HL-60 (cell line): Measurements from ENCODE around the gene KCNMA1.

Experiments
- SPI1 ChIP-seq: IDR thresholded peaks from 2 replicates; pipeline ENCODE4 v1.6.1; 2012; ENCODE audit warnings: low read depth, mild to moderate bottlenecking, borderline replicate concordance
- TF ChIP-seq, protein P1 (sequence below): IDR thresholded peaks from one replicate; pipeline ENCODE4 v1.5.1; 2011; ENCODE audit warnings: low read length, control low read depth, inconsistent platforms; ENCODE audit not compliant: insufficient read depth

DNA sequence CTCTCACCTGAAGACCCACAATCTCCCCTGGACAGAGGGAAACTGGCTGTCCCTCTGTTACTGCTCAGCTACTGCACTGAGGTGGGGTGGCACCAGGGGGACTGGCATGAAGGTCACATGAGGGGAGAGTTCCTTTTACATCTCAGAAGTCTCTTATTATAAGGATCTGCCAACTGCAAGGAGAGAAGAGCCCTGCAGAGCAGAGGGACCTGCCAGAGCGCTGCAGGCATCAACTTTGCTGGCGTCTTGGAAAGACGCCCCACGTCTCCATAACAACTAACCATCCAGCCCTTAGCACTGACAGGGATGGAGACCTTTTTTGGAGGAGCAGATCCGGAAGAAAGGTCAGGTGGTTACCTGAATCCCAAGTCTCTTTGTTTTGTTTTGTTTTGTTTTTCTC, 218.6 kb downstream of the KCNMA1 start:
- TF ChIP-seq, protein P1, sequence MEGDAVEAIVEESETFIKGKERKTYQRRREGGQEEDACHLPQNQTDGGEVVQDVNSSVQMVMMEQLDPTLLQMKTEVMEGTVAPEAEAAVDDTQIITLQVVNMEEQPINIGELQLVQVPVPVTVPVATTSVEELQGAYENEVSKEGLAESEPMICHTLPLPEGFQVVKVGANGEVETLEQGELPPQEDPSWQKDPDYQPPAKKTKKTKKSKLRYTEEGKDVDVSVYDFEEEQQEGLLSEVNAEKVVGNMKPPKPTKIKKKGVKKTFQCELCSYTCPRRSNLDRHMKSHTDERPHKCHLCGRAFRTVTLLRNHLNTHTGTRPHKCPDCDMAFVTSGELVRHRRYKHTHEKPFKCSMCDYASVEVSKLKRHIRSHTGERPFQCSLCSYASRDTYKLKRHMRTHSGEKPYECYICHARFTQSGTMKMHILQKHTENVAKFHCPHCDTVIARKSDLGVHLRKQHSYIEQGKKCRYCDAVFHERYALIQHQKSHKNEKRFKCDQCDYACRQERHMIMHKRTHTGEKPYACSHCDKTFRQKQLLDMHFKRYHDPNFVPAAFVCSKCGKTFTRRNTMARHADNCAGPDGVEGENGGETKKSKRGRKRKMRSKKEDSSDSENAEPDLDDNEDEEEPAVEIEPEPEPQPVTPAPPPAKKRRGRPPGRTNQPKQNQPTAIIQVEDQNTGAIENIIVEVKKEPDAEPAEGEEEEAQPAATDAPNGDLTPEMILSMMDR, result no peak
- TF ChIP-seq SPI1, result no peak
